GM13977 (cell line): ENCODE results near the gene PKP3.

Source experiments
- DNase-seq: peaks from one replicate; pipeline ENCODE4 v3.0.0; 2012; ENCODE audit warnings: low spot score
- in situ Hi-C: fragments of 300-500 bp; cut with MboI; formaldehyde crosslinking; loops from one replicate; pipeline ENCODE4 v1.12.0; 2022; ENCODE audit warnings: low sequenced_read_pairs, low pct_unique_long_range_greater_than_20kb, mixed read lengths, inconsistent platforms; ENCODE audit not compliant: unreplicated experiment
- TF ChIP-seq, protein P1 (sequence below): IDR thresholded peaks from 2 replicates; pipeline ENCODE4 v1.5.1; 2012; ENCODE audit warnings: mild to moderate bottlenecking, control low read depth; ENCODE audit not compliant: insufficient read depth; ENCODE audit errors: extremely low read depth, missing control alignments

PKP3 gene

DNA sequence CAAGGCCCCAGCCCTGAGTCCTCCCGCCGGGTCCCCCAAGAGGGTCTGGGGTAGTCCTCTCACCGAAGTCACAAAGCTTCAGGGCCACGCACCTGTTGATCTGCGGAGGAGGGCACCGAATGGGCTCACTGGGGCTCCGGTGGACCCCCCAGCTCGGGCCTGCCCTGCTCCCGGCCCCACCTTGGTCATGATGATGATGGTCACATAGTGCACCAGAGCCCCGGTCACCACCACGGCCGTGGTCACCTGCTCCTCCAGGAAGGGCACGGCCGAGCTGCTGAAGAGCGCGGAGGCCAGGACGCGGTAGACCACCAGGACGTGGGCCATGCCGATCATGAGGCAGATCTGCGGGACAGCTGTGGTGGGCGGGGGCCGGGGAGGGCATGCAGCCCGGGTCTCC lies 34.3 kb downstream of the PKP3 start:
- TF ChIP-seq, protein P1, sequence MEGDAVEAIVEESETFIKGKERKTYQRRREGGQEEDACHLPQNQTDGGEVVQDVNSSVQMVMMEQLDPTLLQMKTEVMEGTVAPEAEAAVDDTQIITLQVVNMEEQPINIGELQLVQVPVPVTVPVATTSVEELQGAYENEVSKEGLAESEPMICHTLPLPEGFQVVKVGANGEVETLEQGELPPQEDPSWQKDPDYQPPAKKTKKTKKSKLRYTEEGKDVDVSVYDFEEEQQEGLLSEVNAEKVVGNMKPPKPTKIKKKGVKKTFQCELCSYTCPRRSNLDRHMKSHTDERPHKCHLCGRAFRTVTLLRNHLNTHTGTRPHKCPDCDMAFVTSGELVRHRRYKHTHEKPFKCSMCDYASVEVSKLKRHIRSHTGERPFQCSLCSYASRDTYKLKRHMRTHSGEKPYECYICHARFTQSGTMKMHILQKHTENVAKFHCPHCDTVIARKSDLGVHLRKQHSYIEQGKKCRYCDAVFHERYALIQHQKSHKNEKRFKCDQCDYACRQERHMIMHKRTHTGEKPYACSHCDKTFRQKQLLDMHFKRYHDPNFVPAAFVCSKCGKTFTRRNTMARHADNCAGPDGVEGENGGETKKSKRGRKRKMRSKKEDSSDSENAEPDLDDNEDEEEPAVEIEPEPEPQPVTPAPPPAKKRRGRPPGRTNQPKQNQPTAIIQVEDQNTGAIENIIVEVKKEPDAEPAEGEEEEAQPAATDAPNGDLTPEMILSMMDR = no peak

DNA sequence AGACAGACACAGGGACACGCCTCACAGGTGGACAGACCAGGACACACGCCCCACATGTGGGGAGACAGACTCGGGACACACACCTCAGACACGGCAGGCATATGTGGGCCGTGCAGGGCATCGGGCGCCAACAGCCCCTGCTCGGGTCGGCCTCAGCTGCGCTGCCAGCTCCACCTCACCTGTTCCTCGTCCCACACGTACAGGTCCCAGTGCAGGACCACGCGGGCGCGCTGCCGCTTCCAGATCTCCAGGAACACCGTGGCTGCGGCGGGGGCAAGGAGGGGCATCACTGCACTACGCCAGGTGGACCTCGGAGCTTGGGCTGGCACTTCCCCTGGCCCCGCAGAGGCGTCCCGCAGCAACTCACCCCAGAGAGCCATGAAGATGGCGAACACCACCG lies 35.4 kb downstream of the PKP3 start:
- in situ Hi-C loops = no loop called here
- no peak for DNase-seq
- TF ChIP-seq, protein P1 = no peak

More for the DNA sequence above, 34.3 kb downstream of the PKP3 start:
- DNase-seq = no peak
- in situ Hi-C loops = no loop called here

DNA sequence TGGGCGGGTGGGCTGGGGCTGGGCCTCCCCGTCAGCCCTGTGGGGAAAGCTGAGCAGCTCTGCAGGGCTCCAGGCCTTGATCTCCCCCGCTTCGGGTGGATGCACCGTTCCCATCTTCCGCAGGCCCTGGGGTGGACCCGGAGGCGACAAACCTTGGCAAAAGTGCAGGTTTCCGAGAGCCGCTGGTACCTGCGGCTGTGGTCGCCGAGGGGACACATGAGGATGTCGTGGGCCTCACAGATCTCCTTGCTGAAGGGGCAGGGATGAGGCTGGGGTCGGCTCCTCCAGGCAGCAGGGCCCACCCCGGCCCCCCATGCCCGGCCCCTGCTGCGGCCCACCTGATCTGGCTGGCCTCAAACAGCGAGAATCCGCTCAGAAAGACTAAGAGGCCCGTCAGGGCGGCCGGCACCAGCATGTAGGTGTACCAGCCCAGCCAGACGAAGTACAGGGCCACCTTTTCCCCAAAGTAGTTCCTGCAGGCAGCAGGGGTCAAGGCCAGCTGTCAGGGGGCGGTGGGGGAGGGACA lies 36.0 kb downstream of the PKP3 start:
- in situ Hi-C loops = no loop called here
- TF ChIP-seq, protein P1 = no peak
- DNase-seq = no peak

DNA sequence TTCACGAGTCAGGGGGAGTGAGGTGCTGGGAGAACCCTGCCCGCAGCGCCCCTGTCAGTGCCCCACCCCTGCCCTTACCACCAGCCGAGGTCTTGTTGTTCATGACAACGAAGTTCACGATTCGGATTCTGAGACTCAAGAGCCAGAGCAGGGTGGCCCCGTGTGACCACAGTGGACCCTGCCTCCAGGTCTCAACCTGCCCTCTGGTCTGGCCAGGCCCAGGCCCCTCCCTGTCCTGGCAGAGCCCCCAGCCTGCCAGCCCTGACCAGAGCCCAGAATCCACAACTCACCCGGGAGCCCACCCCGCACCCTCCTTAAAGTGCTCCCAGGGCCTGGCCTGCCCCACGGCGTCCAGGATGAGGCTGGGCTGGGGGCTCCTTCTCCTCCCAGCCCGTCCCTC lies 37.9 kb downstream of the PKP3 start:
- in situ Hi-C loops = no loop called here

DNA sequence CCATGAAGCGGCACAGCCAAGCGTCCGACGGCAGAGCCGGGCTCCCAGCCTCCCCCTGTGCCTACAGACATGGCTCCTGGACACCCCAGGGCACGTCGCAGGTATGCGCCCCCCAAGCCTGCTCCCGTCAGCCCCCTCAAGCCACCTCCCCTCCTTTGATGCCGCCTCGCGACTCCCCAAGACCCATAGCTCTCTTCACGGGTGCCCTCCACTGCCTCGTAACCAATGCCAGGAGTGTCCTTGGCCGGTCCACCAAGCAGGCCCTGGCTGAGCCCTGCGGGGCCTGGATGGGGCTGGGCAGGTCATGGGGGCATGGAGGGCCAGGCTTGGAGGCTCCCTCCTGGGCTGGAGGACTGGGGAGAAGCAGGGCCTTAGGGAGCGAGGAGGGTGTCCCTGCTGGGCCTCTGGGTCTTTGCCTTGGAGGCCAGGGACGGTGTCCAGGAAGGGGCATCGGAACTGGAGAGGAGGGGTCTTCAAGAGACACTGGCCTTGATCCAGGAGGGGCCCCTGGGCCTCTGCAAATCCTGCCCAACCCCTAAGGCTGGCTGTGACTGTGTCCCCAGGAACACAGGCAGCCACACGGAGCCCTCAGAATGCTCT lies 38.6 kb downstream of the PKP3 start:
- TF ChIP-seq, protein P1 = no peak
- no peak for DNase-seq
- in situ Hi-C loops = no loop called here

More for the DNA sequence above, 37.9 kb downstream of the PKP3 start:
- TF ChIP-seq, protein P1 = no peak
- DNase-seq = no peak

DNA sequence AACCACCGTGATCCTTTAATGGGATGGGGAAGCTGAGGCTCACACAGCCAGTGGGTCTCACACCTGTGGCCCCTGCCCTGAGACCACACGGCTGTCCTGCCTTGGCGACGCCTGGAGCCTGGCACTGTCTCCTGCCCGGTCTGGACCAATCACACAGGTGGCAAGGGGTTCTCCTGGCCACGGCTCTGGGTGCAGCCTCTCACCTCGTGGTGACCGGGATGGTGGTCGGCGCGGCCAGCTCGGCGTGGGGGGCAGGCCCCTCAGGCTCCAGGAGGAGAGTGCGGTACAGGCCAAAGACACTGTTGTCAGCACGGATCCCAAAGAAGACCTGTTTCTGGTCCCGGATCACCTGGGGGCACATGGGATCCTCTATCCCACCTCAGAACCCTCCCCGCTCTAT lies 39.1 kb downstream of the PKP3 start:
- in situ Hi-C loops = no loop called here
- TF ChIP-seq, protein P1 = no peak
- no peak for DNase-seq

DNA sequence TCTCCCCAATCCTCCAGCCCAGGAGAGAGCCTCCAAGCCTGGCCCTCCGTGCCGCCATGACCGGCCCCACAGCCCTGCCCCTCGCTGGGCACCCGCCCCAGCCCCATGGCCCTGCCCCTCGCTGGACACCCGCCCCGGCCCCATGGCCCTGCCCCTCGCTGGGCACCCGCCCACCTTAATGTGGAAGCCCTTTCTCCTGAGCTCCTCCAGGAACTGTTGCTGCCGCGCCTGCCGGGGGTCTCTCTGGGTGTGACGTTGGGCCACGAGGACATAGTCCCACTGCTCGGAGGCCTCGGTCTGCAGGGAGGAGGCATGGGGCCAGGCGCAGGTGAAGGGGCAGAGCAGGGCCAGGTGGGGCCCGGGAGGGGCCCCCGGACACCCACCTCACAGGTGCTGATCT lies 39.6 kb downstream of the PKP3 start:
- TF ChIP-seq, protein P1 = no peak
- DNase-seq = no peak
- in situ Hi-C loops = no loop called here
